Choroid plexus epithelial cell (primary cell): ENCODE measurements around the gene FIBP.

ENCODE experiments used
- DNase-seq: peaks from one replicate; pipeline ENCODE4 v3.0.0-alpha.2; 2010; ENCODE audit warnings: low read depth
- H3K4me3 ChIP-seq: 2 replicates; pipeline ENCODE4 v1.5.1; 2011; ENCODE audit warnings: low read depth, mild to moderate bottlenecking, control low read depth, low read length, moderate library complexity
- TF ChIP-seq, protein P1 (sequence below): conservative IDR thresholded peaks from 2 replicates; pipeline ENCODE4 v1.5.1; 2011; ENCODE audit warnings: low read depth, mild to moderate bottlenecking, control low read depth, inconsistent platforms, low read length, moderate library complexity

FIBP gene

DNA sequence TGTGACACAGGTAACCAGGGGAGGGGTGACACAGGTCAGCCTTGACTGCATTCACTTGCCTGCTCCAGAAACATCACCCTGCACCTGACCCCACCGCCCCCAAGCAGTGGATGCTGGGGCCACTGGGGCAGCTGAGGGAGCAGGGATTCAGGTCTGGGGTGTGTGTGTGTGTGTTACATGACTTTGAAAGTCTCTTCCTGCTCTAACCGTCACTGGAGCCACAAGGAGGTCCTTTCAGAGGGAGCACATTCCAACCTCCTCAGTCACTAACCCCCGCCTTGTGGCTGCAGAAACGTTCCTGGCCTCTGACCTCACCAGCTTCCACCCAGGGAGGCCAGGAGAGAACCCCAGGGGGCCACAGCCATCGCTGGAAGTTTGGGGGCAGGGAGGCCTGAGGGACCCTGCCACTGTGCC, 14.8 kb upstream of the FIBP start:
- peak; percentile 58 for DNase-seq
- H3K4me3 ChIP-seq, result no peak overlapping the region
- TF ChIP-seq, protein P1, sequence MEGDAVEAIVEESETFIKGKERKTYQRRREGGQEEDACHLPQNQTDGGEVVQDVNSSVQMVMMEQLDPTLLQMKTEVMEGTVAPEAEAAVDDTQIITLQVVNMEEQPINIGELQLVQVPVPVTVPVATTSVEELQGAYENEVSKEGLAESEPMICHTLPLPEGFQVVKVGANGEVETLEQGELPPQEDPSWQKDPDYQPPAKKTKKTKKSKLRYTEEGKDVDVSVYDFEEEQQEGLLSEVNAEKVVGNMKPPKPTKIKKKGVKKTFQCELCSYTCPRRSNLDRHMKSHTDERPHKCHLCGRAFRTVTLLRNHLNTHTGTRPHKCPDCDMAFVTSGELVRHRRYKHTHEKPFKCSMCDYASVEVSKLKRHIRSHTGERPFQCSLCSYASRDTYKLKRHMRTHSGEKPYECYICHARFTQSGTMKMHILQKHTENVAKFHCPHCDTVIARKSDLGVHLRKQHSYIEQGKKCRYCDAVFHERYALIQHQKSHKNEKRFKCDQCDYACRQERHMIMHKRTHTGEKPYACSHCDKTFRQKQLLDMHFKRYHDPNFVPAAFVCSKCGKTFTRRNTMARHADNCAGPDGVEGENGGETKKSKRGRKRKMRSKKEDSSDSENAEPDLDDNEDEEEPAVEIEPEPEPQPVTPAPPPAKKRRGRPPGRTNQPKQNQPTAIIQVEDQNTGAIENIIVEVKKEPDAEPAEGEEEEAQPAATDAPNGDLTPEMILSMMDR, result no peak

DNA sequence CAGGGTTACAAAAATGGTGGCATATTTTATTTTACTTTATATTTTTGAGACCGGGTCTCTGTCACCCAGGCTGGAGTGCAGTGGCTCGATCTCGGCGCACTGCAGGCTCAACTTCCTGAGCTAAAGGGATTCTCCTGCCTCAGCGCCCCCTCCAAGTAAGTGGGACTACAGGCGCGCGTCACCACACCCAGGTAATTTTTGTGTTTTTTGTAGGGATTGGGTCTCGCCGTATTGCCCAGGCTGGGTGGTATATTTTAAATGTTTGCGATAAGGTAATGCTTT, 12.6 kb upstream of the FIBP start:
- H3K4me3 ChIP-seq, result no peak overlapping the region
- TF ChIP-seq, protein P1, result no peak
- no peak for DNase-seq

DNA sequence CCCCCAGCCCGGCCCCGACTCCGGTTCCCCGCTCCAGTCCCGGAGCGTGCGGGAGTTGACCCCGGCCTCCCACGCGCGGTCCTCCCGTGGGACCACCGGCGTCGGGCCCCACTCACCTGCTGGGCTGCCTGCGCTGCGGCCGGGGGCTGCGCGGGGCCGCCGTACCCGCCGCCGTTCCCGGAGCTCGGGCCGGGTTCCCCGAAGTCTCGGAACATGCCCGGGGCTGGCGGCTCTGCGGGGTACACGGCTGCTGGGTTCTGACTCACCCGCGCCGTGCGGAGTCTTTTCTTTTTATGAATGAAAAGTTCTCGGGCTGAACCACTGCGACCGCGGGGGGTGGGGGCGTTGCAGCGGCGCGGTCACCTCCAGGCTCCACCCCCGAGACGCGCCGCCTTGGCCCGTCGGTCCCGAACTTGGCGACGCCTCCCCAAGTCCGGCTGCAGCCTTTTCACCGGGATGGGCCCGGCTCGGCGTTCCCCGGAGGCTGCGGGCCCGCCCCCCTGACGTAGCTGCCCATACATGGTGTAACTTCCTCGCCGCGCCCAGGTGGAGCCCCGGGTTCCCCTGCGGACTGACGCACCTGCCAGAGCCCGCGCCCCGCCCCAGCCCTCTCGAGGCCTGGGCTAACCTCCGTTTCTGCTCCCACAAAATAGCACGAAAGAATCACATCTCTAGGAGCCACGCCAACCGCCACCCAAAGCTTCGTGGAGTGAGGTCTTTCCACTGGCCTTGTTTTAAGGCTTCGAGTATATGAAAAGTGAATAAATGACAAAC, 12.0 kb upstream of the FIBP start, which contains the start of gene FOSL1:
Gene FOSL1 (minus strand): TSS at position 264 of the 774 bp plus-strand sequence. CDS start 49 bp downstream, at position 215.
- TF ChIP-seq, protein P1, result no peak
- peak; percentile 97 for DNase-seq
- peak within 1 kb of the TSS; percentile 82 for H3K4me3 ChIP-seq

DNA sequence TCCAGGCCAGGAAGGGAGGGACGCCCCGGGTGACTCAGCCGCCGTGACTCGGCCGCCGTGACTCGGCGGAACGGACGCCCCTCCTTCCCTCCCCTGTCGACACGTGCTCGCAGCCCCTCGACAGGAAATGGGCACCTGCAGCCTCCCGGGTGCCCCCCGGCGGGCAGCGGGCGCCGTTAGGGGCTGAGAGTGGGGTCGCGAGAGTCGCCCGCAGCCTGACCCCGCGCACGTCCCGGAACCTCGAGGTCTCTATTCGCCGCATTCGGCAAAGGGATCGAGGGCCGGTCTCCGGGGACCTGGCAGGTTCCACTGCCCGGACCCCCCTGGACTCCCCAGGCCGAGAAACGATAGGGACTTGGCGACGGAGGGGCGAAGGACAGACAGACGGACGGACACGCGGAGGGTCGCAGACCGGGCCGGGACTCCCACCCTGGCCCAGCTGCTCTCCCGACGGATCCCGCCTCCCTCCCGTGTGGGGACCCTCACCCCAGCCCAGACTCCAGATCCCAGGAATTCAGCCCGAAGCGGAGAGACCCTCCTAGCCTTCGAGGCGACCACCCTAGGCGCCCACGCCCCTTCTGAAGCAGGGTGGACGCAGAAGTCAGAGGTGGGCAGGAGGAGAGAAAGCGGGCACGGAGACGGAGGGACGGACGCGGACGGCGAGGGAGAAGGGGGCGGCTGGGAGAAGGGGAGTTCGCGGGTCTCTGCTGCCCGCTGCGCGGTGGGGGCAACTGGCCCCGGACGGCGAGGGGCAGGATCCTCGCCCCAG, 11.3 kb upstream of the FIBP start:
- TF ChIP-seq, protein P1, result no peak
- DNase-seq, result peak; percentile 62
- peak overlapping the region; percentile 82 for H3K4me3 ChIP-seq

DNA sequence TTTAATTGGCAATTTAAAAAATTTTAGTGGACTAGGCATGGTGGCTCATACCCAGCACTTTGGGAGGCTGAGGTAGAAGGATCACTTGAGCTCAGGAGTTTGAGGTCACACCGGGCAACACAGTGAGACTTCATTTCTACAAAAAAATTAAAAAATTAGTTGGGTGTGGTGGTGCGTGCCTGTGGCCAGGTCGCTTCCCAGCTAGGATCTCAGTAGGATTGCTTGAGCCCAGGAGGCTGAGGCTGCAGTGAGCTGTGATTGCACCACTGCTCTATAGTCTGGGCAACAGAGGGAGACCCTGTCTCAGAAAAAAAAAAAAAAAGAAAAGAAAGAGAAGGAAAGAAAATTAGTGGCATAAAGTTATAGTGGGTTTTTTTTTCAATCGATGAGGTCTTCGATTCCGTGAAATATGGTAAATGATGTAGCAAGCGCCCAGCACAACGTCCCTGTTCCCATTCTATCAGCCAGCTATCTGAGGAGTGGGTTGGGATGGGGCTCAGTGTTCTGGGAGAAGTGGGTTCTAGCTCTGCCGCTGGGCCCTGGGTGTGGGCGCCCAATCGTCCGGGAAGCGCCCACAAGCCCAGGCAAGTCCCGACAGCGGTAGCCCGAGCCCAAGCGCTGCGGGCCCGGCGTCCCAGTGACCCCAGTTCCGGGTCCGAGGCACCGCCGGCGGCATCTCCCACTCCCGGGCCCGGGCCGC, 10.5 kb upstream of the FIBP start:
- DNase-seq, result peak; percentile 34
- TF ChIP-seq, protein P1, result no peak
- H3K4me3 ChIP-seq, result peak overlapping the region; percentile 82

DNA sequence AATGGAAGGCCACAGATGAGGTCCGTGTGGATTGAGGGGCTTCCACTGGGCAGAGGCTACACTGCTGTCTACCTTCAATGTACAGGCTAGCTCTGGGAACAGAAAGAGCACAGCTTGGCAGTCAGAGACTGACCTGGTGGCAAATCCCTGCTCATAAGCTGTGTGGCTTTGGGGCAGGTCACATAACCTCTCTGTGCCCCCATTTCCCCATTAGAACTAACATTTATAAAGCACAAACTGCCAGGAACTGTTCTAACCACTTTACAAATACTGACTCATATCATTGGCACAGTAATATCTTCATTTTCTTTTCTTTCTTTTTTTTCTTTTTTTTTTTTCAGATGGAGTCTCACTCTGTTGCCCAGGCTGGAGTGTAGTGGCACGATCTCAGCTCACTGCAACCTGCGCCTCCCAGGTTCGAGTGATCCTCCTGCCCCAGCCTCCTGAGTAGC, 8.8 kb upstream of the FIBP start:
- H3K4me3 ChIP-seq, result no peak overlapping the region
- no peak for DNase-seq
- TF ChIP-seq, protein P1, result no peak
